Activated T-cell treated with anti-CD3 and anti-CD28 coated beads, Interleukin-2, amount 50 U/mL, for 72 hours (primary cell): Measurements from ENCODE around the gene PGRMC1. TPM values are rescaled to one million over a fixed set of nuclear protein-coding genes. Genes with fewer than 3 reads are reported as not detected.
"Not testable (repeated sequence)": the region's sequence is repeated elsewhere in the genome, so short reads cannot be mapped to it uniquely, and the experiment has no call there.

Experiments
- ATAC-seq, 2 donors: fragments of 150-1000 bp; cut with Tn5 transposase; replicated peaks in 1 of 2; 2 replicates each; pipeline ENCODE4 v1.10.0; 2021; ENCODE audit warnings: moderate library complexity in 2 of 2, mild to moderate bottlenecking in 1 of 2
- DNase-seq, 2 donors: peaks; one replicate each; pipeline ENCODE4 v3.0.0; 2021 to 2022; ENCODE audit warnings: mixed read lengths in 1 of 2
- H3K27ac Mint-ChIP-seq: one replicate; pipeline ENCODE4 v1.8.0; 2022; ENCODE audit warnings: mild to moderate bottlenecking, moderate library complexity, mixed read lengths
- H3K27me3 Mint-ChIP-seq: one replicate; pipeline ENCODE4 v1.8.0; 2022; ENCODE audit warnings: low read depth, mixed read lengths
- H3K36me3 Mint-ChIP-seq, 2 donors: one replicate each; pipeline ENCODE4 v1.8.0; 2022; ENCODE audit warnings: mixed read lengths in 2 of 2, mild to moderate bottlenecking in 1 of 2; ENCODE audit not compliant: insufficient read depth in 2 of 2
- H3K4me1 Mint-ChIP-seq: one replicate; pipeline ENCODE4 v1.8.0; 2022; ENCODE audit warnings: low read depth, mixed read lengths
- H3K4me3 Mint-ChIP-seq, 2 donors: one replicate each; pipeline ENCODE4 v1.8.0; 2022; ENCODE audit warnings: mild to moderate bottlenecking in 2 of 2, mixed read lengths in 2 of 2, moderate library complexity in 2 of 2
- H3K9me3 Mint-ChIP-seq, 2 donors: one replicate each; pipeline ENCODE4 v1.8.0; 2022; ENCODE audit warnings: mixed read lengths in 2 of 2
- total RNA-seq, 2 donors: library from RNA; stranded (reverse); gene quantifications; one replicate each; pipeline ENCODE4 v1.2.3, GENCODE V29; 2022

Gene PGRMC1
- total RNA-seq = 10 to 100 TPM; 32.8 to 36.3 TPM

- Mint-ChIP-seq H3K27me3 (peaks cover 27% of the 10 kb centered on the region), H3K9me3 (no peaks in the 10 kb centered on the region), H3K27ac (peak within 1 kb of the TSS; percentile 63), H3K4me3 (peak within 1 kb of the TSS; percentile 75 to 87), H3K4me1 (peaks cover 23% of the 10 kb centered on the region), H3K36me3 (peaks cover 0 to 4% of the 10 kb centered on the region in 2 donors)
- DNase-seq (peak; percentile 82 to 85), ATAC-seq (peak; percentile 90 to 93)
These were observed at the start of gene PGRMC1 for GRCh38 chrX:119235872-119236622. Gene PGRMC1 (plus strand): TSS chrX:119236285. CDS start chrX:119236364, 79 bp downstream.

DNA sequence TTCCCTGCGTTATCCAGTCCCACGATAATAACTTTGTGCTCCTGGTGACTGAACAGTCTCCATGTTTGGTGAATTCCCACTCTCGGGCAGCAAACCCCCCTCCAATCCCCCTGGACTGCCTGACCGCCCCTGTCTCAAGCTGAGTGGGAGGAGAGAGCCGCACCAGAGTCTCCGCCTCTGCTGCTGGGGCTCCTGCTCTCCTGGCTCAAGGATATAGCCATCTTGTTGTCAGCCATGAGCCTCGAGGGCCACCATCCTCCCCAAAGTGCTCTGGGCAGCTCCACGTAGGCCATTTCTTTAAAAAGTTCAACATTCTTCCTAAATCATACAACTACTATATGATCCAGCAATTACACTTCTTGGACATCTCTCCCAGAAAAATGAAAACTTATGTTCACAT, 49.3 kb upstream of the PGRMC1 start:
- Mint-ChIP-seq H3K9me3 (no peaks in the 10 kb centered on the region), H3K27ac (no peak overlapping the region), H3K4me3 (no peak overlapping the region), H3K36me3 (no peaks in the 10 kb centered on the region), H3K4me1 (no peaks in the 10 kb centered on the region), H3K27me3 (peaks cover 27% of the 10 kb centered on the region)
- ATAC-seq (no peak), DNase-seq (no peak)

- no peaks in the 10 kb centered on the region for H3K9me3 Mint-ChIP-seq
- H3K27ac Mint-ChIP-seq = no peak overlapping the region
- no peaks in the 10 kb centered on the region for H3K36me3 Mint-ChIP-seq
- DNase-seq (no peak), ATAC-seq (no peak)
- H3K27me3 Mint-ChIP-seq = peaks cover 23% of the 10 kb centered on the region
- H3K4me3 Mint-ChIP-seq = no peak overlapping the region
- no peaks in the 10 kb centered on the region for H3K4me1 Mint-ChIP-seq
These were observed 48.8 kb upstream of the PGRMC1 start for GRCh38 chrX:119187298-119187697.

DNA sequence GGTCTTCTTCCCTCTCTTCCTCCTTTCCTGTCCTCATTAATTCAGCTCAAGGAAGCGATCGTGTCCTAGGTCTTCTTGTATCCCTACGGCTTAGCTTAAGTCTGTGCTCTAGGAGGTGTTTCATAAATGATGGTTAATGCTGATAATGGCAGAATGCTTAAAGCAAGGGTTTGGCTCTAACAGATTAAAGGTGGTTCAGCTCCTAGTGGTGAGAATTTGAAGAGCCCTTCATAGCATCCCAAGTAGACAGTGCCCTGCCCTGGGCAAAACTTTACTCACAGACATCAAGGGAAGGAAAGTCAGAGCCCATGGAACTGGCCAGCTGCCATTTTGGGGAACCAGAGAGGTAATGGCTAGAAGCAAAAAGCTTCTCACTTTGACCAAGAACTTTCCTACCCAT, 47.0 kb upstream of the PGRMC1 start:
- no peaks in the 10 kb centered on the region for H3K36me3 Mint-ChIP-seq
- no peak for ATAC-seq

GRCh38 chrX:119189595-119189994, 46.5 kb upstream of the PGRMC1 start:
- peaks cover 19% of the 10 kb centered on the region for H3K27me3 Mint-ChIP-seq
- no peak overlapping the region for H3K4me3 Mint-ChIP-seq
- H3K36me3 Mint-ChIP-seq = no peaks in the 10 kb centered on the region
- no peaks in the 10 kb centered on the region for H3K4me1 Mint-ChIP-seq
- ATAC-seq = no peak
- no peak overlapping the region for H3K27ac Mint-ChIP-seq
- H3K9me3 Mint-ChIP-seq = no peaks in the 10 kb centered on the region
- no peak for DNase-seq

More for the DNA sequence above, 47.0 kb upstream of the PGRMC1 start:
- no peak for DNase-seq
- Mint-ChIP-seq H3K9me3 (no peaks in the 10 kb centered on the region), H3K27ac (no peak overlapping the region), H3K27me3 (peaks cover 18% of the 10 kb centered on the region), H3K4me1 (no peaks in the 10 kb centered on the region), H3K4me3 (no peak overlapping the region)

DNA sequence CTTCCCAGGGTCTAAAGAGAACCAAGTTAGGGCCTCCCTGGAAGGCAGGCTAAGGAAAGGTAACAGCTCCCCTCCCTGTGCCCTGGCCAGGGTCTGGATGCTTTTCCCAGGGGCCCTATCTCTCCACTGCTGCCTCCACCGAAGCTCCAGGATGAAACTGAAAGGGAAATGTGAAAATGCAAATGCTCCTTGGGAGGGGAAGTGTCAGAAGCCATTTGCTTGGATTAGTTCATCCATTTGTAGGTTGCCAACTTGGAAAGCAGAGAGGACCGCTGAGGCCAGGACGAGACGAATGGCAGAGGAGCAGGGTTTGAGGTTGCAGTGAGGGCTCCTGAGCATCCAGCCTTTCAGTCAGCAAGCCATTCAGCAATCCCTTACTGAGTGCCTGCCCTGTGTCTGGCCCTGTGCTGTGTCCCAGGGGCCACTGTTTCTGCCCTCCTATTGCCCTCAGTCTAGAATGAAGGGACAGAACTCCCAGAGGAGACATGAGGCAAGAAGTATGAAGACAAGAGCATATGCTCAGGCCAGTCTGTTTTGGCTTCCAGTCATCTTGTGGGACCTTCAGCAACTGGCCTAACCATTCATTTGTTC, 45.9 kb upstream of the PGRMC1 start:
- H3K27me3 Mint-ChIP-seq = peaks cover 25% of the 10 kb centered on the region
- no peak overlapping the region for H3K4me3 Mint-ChIP-seq
- DNase-seq (no peak), ATAC-seq (no peak)
- H3K4me1 Mint-ChIP-seq = no peaks in the 10 kb centered on the region
- H3K36me3 Mint-ChIP-seq = no peaks in the 10 kb centered on the region
- H3K27ac Mint-ChIP-seq = no peak overlapping the region
- H3K9me3 Mint-ChIP-seq = no peaks in the 10 kb centered on the region

DNA sequence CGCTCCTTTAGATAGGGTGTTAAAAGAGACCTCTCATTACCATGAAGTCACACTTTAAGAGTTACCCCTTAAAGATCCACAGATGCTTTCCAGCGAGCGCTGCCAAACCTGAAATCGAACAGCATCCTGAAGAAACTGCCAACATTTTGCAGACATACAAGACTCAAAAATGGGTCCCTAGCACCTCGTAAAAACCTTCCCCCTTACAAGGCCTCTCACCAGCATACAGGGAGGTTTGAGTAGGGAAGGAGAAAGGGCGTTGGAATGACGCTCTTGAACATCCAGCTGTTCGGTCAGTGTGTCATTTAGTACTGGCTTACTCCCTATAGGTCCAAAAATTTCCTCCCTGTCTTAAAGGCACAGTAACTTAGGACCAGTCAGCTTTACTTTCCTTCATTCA, 45.3 kb upstream of the PGRMC1 start:
- no peaks in the 10 kb centered on the region for H3K36me3 Mint-ChIP-seq
- ATAC-seq (no peak), DNase-seq (no peak)
- H3K9me3 Mint-ChIP-seq = no peaks in the 10 kb centered on the region
- no peak overlapping the region for H3K27ac Mint-ChIP-seq
- H3K4me1 Mint-ChIP-seq = no peaks in the 10 kb centered on the region
- peaks cover 26% of the 10 kb centered on the region for H3K27me3 Mint-ChIP-seq
- no peak overlapping the region for H3K4me3 Mint-ChIP-seq

DNA sequence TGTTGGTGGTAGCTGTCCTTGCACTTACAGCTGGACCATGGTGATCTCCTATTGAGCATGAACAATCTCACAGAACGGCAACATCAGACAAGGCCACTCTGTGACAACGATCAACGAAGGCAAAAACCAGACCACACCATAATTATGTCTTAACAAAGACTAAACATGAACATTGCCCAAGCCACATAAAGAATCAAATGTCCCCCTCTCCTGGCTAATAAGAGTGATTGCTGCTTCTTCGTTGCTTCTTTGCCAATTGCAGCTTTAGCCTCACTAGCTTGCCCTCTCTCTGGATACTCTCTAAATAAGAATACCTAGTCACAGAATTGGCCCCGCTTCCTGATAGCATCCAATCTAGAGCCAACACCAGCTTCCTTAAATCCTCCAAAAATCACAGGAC, 41.5 kb upstream of the PGRMC1 start:
- no peak for ATAC-seq

GRCh38 chrX:119201570-119201969, 34.5 kb upstream of the PGRMC1 start:
- Mint-ChIP-seq H3K4me3 (no peak overlapping the region), H3K9me3 (no peaks in the 10 kb centered on the region), H3K36me3 (no peaks in the 10 kb centered on the region), H3K4me1 (no peaks in the 10 kb centered on the region), H3K27ac (no peak overlapping the region), H3K27me3 (peaks cover 25% of the 10 kb centered on the region)
- ATAC-seq (no peak), DNase-seq (no peak)

More for the DNA sequence above, 41.5 kb upstream of the PGRMC1 start:
- no peaks in the 10 kb centered on the region for H3K4me1 Mint-ChIP-seq
- H3K36me3 Mint-ChIP-seq = no peaks in the 10 kb centered on the region
- H3K9me3 Mint-ChIP-seq = no peaks in the 10 kb centered on the region
- no peak overlapping the region for H3K27ac Mint-ChIP-seq
- no peak overlapping the region for H3K4me3 Mint-ChIP-seq
- H3K27me3 Mint-ChIP-seq = peaks cover 16% of the 10 kb centered on the region
- no peak for DNase-seq

DNA sequence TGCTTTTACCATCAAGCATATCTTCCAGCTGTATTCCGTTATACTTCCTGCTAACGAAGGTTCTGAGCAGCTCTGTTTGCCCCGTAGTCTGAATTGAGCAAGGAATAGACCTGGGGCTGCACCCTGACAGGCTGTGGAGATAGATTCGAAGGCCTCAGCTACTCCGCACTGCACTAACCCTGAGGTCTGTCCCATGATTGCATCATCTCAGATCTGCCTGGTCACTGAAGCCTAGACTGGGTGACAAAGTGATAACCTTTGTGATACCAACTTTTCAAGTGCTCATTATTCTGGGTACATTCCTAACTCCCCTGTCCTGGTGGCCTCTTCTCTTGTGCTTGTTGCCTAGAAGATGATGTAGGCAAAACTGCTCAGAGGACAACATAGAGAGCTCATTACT, 29.9 kb upstream of the PGRMC1 start:
- DNase-seq (no peak), ATAC-seq (no peak)
- Mint-ChIP-seq H3K27me3 (peaks cover 25% of the 10 kb centered on the region), H3K27ac (no peak overlapping the region), H3K4me3 (no peak overlapping the region), H3K9me3 (no peaks in the 10 kb centered on the region), H3K36me3 (no peaks in the 10 kb centered on the region), H3K4me1 (no peaks in the 10 kb centered on the region)

DNA sequence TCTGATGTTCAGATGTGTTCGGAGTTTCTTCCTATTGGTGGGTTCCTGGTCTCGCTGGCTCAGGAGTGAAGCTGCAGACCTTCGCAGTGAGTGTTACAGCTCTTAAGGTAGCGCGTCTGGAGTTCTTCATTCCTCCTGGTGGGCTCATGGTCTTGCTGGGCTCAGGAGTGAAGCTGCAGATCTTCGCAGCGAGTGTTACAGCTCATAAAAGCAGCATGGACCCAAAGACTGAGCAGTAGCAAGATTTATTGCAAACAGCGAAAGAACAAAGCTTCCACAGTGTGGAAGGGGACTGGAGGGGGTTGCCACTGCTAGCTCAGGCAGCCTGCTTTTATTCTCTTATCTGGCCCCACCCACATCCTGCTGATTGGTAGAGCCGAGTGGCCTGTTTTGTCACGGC, 28.6 kb upstream of the PGRMC1 start:
- not testable (repeated sequence) for DNase-seq, H3K4me1 Mint-ChIP-seq, ATAC-seq, H3K27ac Mint-ChIP-seq, H3K4me3 Mint-ChIP-seq, H3K36me3 Mint-ChIP-seq, H3K9me3 Mint-ChIP-seq
- H3K27me3 Mint-ChIP-seq = peaks cover 25% of the 10 kb centered on the region

GRCh38 chrX:119208401-119209057, 27.6 kb upstream of the PGRMC1 start:
- no peak for DNase-seq
- Mint-ChIP-seq H3K36me3 (no peaks in the 10 kb centered on the region), H3K27ac (no peak overlapping the region), H3K27me3 (peaks cover 33% of the 10 kb centered on the region), H3K4me1 (no peaks in the 10 kb centered on the region), H3K9me3 (no peaks in the 10 kb centered on the region), H3K4me3 (no peak overlapping the region)
- no peak for ATAC-seq

DNA sequence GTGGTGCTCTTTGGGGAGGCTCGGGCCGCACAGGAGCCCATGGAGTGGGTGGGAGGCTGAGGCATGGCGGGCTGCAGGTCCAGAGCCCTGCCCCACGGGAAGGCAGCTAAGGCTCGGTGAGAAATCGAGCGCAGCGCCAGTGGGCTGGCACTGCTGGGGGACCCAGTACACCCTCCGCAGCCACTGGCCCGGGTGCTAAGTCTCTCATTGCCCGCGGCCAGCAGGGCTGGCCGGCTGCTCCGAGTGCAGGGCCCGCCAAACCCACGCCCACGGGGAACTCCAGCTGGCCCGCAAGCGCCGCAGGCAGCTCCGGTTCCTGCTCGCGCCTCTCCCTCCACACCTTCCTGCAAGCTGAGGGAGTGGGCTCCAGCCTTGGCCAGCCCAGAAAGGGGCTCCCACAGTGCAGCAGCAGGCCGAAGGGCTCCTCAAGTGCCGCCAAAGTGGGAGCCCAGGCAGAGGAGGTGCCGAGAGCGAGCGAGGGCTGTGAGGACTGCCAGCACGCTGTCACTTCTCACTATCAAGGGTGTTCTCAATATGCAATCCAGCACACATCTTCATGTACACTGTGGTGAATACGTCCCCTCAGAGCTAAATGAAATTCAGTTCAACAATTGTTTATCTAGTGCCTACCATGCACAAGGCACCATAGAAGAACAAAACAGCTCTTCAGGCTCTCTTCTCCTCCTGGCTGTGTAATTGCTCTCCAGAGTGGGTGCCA, 25.0 kb upstream of the PGRMC1 start:
- not testable (repeated sequence) for DNase-seq, ATAC-seq, H3K4me3 Mint-ChIP-seq, H3K4me1 Mint-ChIP-seq, H3K27ac Mint-ChIP-seq, H3K9me3 Mint-ChIP-seq, H3K36me3 Mint-ChIP-seq
- peaks cover 34% of the 10 kb centered on the region for H3K27me3 Mint-ChIP-seq
